ENCODE results near the gene SMARCC2. TPM values are rescaled to one million over a fixed set of nuclear protein-coding genes. Genes with fewer than 3 reads are reported as not detected.

The SMARCC2 gene
- total and polyA plus RNA-seq, 9 of the 15 experiments (the other 6 are each of a cell fraction or from before 2014, with no cell fraction given), result 11.9 to 86.0 (median 36.6) TPM

- TF ChIP-seq BRF2 (IDR thresholded peaks at IDR 0.05; ENCODE audit: borderline replicate concordance, insufficient read depth, insufficient read length) (no peak), XRCC4 (IDR thresholded peaks at IDR 0.05; ENCODE audit: extremely low read depth, insufficient read depth, insufficient read length) (no peak), U2AF2 (optimal IDR thresholded peaks at IDR 0.05; ENCODE audit: low read depth, low read length) (no peak), L3MBTL2 (IDR thresholded peaks at IDR 0.05) (peak; percentile 83), ZNF609 (CRISPR knock-in tag; IDR thresholded peaks at IDR 0.05; ENCODE audit: borderline replicate concordance) (no peak), CBFB (CRISPR knock-in tag; IDR thresholded peaks at IDR 0.05) (peak; percentile 66; the same call in 1 of the 2 replicates), MCM7 (IDR thresholded peaks at IDR 0.05) (no peak), RBM34 (IDR thresholded peaks at IDR 0.05; ENCODE audit: borderline replicate concordance, insufficient read depth, low read length) (no peak), BDP1 (IDR thresholded peaks at IDR 0.05; ENCODE audit: insufficient read depth, insufficient read length) (no peak), U2AF1 (optimal IDR thresholded peaks at IDR 0.05; ENCODE audit: low read depth, low read length) (no peak), MCM5 (IDR thresholded peaks at IDR 0.05; ENCODE audit: low read depth) (no peak), E2F5 (CRISPR knock-in tag; IDR thresholded peaks at IDR 0.05) (no peak), FOXP1 (CRISPR knock-in tag; IDR thresholded peaks at IDR 0.05) (peak; percentile 80; the same call in 1 of the 2 replicates), ZNF12 (CRISPR knock-in tag; IDR thresholded peaks at IDR 0.05) (no peak), NFATC3 (IDR thresholded peaks at IDR 0.05) (no peak), ZNF174 (CRISPR knock-in tag; IDR thresholded peaks at IDR 0.05) (no peak), ZNF133 (CRISPR knock-in tag; IDR thresholded peaks at IDR 0.05) (no peak), DDX20 (tag; IDR thresholded peaks at IDR 0.05; ENCODE audit: low read depth) (no peak), HEY1 (CRISPR knock-in tag; IDR thresholded peaks at IDR 0.05; ENCODE audit: borderline replicate concordance) (no peak), CHD2 (IDR thresholded peaks at IDR 0.05; ENCODE audit: low read depth, low read length) (no peak), SLC30A9 (CRISPR knock-in tag; IDR thresholded peaks at IDR 0.05) (no peak), MBD2 (IDR thresholded peaks at IDR 0.05; ENCODE audit: borderline replicate concordance, low read depth) (peak; percentile 29; the same call in 1 of the 2 replicates), THAP7 (CRISPR knock-in tag; IDR thresholded peaks at IDR 0.05) (no peak)
Observed at GRCh38 chr12:56221757-56222530, 32.7 kb upstream of the SMARCC2 start, which contains the start of gene RNF41 (continued).

Data from K562 (cell line).